ENCODE results near the gene PTK7. TPM values are rescaled to one million over a fixed set of nuclear protein-coding genes. Genes with fewer than 3 reads are reported as not detected.

Gene PTK7
- total RNA-seq, 1 experiment from 2014 or later: 105 TPM

DNA sequence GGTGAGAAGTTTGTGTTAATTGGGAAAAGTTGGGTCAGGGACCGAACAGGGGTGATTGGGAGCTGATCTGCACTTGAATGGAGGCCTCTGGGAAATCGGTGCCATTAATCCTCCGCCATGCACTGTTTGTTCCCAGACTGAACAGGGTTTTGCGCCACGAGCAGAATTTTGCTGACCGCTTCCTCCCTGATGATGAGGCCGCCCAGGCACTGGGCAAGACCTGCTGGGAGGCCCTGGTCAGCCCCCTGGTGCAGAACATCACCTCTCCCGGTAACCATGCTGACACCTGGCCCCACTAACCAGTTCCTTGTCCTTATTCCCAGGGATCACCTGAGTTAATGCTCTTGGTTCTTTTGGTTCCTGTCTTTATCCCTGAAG lies 127.6 kb downstream of the PTK7 start:
- BruUV-seq (replicated peaks): TSS peak; percentile 7
- CTCF ChIA-PET: no interaction called here
- RAD21 ChIA-PET (ENCODE audit: low non-redundant PET in 1 of 2, low total read pairs in 2 of 2, uncharacterized antibody in 2 of 2, unreplicated experiment in 2 of 2): no interaction called here
- Histone ChIP-seq H3K4me2 (ENCODE audit: low read length) (no peak overlapping the region), H3K27me3 (ENCODE audit: insufficient read depth, low read length) (no peaks in the 10 kb centered on the region), H3K27ac (ENCODE audit: low read depth, low read length) (no peak overlapping the region), H3K36me3 (ENCODE audit: control insufficient read depth in 1 of 2, insufficient read depth in 2 of 2, low read length in 2 of 2) (no peaks in the 10 kb centered on the region; a peak in 1 of 4 replicates), H3K4me3 (replicated peaks in 1 of 2; ENCODE audit: low read depth in 1 of 2, low read length in 2 of 2) (no peak overlapping the region), H3K79me2 (ENCODE audit: insufficient read depth, low read length) (no peaks in the 10 kb centered on the region), H3K9ac (ENCODE audit: low read length) (no peak overlapping the region), H3K9me2 (ENCODE audit: insufficient read depth) (no peaks in the 10 kb centered on the region), H3K9me3 (ENCODE audit: control insufficient read depth in 1 of 2, insufficient read depth in 1 of 2, low read depth in 1 of 2, low read length in 2 of 2) (no peaks in the 10 kb centered on the region), H2AFZ (ENCODE audit: low read depth, low read length, poor library complexity, severe bottlenecking) (no peak overlapping the region), H3K4me1 (ENCODE audit: control insufficient read depth in 1 of 2, insufficient read depth in 2 of 2, low read length in 2 of 2) (no peaks in the 10 kb centered on the region), H4K20me1 (ENCODE audit: insufficient read depth) (no peaks in the 10 kb centered on the region)
- intact Hi-C loops (cut with micrococcal nuclease): no loop called here
- ATAC-seq: no peak
- POLR2A ChIA-PET: no interaction called here
- DNase-seq (ENCODE audit: low read depth, low spot score): no peak
- TF ChIP-seq SP1 (IDR thresholded peaks at IDR 0.05; ENCODE audit: low read depth): no peak
- TF ChIP-seq POLR2AphosphoS5 (IDR thresholded peaks at IDR 0.05; ENCODE audit: low read depth, low read length): no peak
- TF ChIP-seq, protein P1, sequence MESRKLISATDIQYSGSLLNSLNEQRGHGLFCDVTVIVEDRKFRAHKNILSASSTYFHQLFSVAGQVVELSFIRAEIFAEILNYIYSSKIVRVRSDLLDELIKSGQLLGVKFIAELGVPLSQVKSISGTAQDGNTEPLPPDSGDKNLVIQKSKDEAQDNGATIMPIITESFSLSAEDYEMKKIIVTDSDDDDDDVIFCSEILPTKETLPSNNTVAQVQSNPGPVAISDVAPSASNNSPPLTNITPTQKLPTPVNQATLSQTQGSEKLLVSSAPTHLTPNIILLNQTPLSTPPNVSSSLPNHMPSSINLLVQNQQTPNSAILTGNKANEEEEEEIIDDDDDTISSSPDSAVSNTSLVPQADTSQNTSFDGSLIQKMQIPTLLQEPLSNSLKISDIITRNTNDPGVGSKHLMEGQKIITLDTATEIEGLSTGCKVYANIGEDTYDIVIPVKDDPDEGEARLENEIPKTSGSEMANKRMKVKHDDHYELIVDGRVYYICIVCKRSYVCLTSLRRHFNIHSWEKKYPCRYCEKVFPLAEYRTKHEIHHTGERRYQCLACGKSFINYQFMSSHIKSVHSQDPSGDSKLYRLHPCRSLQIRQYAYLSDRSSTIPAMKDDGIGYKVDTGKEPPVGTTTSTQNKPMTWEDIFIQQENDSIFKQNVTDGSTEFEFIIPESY (IDR thresholded peaks at IDR 0.05; ENCODE audit: extremely low read depth, insufficient replicate concordance, low read length): no peak

DNA sequence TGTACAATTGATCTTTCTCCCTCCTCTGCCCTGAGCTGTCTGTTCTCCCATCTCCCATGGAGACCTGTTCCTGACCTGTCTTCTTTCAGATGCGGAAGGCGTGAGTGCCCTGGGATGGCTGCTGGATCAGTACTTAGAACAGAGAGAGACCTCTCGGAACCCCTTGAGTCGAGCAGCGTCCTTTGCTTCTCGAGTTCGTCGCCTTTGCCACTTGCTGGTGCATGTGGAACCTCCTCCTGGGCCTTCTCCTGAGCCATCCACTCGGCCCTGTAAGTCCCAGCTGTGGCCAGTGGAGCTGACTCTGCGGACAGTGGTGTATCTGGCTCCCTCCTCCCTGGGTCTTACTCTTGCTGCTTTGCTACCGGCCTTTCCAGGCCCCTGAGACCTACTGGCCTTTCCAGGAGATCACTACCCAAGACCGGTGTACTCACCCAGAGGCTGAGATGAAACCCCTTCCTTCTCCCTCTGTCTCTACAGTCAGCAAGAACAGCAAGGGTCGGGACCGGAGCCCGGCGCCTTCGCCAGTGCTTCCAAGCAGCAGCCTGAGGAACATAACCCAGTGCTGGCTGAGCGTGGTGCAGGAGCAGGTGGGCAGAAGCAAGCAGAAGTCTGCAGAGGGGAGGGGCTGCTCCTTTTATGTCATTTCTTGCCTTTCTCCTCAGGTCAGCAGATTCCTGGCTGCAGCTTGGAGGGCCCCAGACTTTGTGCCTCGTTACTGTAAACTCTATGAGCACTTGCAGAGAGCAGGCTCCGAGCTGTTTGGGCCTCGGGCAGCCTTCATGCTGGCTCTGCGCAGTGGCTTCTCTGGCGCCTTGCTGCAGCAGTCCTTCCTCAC lies 128.4 kb downstream of the PTK7 start:
- BruUV-seq (replicated peaks): no TSS peak
- ATAC-seq: no peak
- RAD21 ChIA-PET (ENCODE audit: low non-redundant PET in 1 of 2, low total read pairs in 2 of 2, uncharacterized antibody in 2 of 2, unreplicated experiment in 2 of 2): no interaction called here
- H3K9me2 ChIP-seq (ENCODE audit: insufficient read depth): no peaks in the 10 kb centered on the region
- no peaks in the 10 kb centered on the region for H3K79me2 ChIP-seq (ENCODE audit: insufficient read depth, low read length)
- no peaks in the 10 kb centered on the region for H4K20me1 ChIP-seq (ENCODE audit: insufficient read depth)
- intact Hi-C loops (cut with micrococcal nuclease): no loop called here
- CTCF ChIA-PET: no interaction called here
- no peak overlapping the region for H3K4me2 ChIP-seq (ENCODE audit: low read length)
- no peaks in the 10 kb centered on the region for H3K9me3 ChIP-seq (ENCODE audit: control insufficient read depth in 1 of 2, insufficient read depth in 1 of 2, low read depth in 1 of 2, low read length in 2 of 2)
- no peak overlapping the region for H2AFZ ChIP-seq (ENCODE audit: low read depth, low read length, poor library complexity, severe bottlenecking)
- no peak for DNase-seq (ENCODE audit: low read depth, low spot score)
- no peaks in the 10 kb centered on the region for H3K27me3 ChIP-seq (ENCODE audit: insufficient read depth, low read length)
- POLR2A ChIA-PET: no interaction called here
- no peaks in the 10 kb centered on the region; a peak in 1 of 4 replicates for H3K36me3 ChIP-seq (ENCODE audit: control insufficient read depth in 1 of 2, insufficient read depth in 2 of 2, low read length in 2 of 2)
- H3K4me1 ChIP-seq (ENCODE audit: control insufficient read depth in 1 of 2, insufficient read depth in 2 of 2, low read length in 2 of 2): no peaks in the 10 kb centered on the region
- H3K9ac ChIP-seq (ENCODE audit: low read length): no peak overlapping the region
- no peak overlapping the region for H3K4me3 ChIP-seq (replicated peaks in 1 of 2; ENCODE audit: low read depth in 1 of 2, low read length in 2 of 2)
- no peak overlapping the region for H3K27ac ChIP-seq (ENCODE audit: low read depth, low read length)
- TF ChIP-seq SIN3A (IDR thresholded peaks at IDR 0.05; ENCODE audit: low read depth) (no peak), TCF7L2 (IDR thresholded peaks at IDR 0.05; ENCODE audit: borderline replicate concordance, extremely low read depth, insufficient read depth, insufficient read length) (no peak), RAD21 (IDR thresholded peaks at IDR 0.05; ENCODE audit: low read depth) (no peak), ELF1 (IDR thresholded peaks at IDR 0.05; ENCODE audit: borderline replicate concordance, low read depth) (no peak), SRF (IDR thresholded peaks at IDR 0.05; ENCODE audit: low read depth) (no peak)
- TF ChIP-seq, protein P2, sequence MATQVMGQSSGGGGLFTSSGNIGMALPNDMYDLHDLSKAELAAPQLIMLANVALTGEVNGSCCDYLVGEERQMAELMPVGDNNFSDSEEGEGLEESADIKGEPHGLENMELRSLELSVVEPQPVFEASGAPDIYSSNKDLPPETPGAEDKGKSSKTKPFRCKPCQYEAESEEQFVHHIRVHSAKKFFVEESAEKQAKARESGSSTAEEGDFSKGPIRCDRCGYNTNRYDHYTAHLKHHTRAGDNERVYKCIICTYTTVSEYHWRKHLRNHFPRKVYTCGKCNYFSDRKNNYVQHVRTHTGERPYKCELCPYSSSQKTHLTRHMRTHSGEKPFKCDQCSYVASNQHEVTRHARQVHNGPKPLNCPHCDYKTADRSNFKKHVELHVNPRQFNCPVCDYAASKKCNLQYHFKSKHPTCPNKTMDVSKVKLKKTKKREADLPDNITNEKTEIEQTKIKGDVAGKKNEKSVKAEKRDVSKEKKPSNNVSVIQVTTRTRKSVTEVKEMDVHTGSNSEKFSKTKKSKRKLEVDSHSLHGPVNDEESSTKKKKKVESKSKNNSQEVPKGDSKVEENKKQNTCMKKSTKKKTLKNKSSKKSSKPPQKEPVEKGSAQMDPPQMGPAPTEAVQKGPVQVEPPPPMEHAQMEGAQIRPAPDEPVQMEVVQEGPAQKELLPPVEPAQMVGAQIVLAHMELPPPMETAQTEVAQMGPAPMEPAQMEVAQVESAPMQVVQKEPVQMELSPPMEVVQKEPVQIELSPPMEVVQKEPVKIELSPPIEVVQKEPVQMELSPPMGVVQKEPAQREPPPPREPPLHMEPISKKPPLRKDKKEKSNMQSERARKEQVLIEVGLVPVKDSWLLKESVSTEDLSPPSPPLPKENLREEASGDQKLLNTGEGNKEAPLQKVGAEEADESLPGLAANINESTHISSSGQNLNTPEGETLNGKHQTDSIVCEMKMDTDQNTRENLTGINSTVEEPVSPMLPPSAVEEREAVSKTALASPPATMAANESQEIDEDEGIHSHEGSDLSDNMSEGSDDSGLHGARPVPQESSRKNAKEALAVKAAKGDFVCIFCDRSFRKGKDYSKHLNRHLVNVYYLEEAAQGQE (IDR thresholded peaks at IDR 0.05; ENCODE audit: low read depth): no peak
- TF ChIP-seq, protein P3, sequence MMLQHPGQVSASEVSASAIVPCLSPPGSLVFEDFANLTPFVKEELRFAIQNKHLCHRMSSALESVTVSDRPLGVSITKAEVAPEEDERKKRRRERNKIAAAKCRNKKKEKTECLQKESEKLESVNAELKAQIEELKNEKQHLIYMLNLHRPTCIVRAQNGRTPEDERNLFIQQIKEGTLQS (IDR thresholded peaks at IDR 0.05): no peak
- TF ChIP-seq, protein P4, sequence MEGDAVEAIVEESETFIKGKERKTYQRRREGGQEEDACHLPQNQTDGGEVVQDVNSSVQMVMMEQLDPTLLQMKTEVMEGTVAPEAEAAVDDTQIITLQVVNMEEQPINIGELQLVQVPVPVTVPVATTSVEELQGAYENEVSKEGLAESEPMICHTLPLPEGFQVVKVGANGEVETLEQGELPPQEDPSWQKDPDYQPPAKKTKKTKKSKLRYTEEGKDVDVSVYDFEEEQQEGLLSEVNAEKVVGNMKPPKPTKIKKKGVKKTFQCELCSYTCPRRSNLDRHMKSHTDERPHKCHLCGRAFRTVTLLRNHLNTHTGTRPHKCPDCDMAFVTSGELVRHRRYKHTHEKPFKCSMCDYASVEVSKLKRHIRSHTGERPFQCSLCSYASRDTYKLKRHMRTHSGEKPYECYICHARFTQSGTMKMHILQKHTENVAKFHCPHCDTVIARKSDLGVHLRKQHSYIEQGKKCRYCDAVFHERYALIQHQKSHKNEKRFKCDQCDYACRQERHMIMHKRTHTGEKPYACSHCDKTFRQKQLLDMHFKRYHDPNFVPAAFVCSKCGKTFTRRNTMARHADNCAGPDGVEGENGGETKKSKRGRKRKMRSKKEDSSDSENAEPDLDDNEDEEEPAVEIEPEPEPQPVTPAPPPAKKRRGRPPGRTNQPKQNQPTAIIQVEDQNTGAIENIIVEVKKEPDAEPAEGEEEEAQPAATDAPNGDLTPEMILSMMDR (IDR thresholded peaks at IDR 0.05 in 2 of 3, conservative IDR thresholded peaks at IDR 0.05 in 1 of 3; ENCODE audit: borderline replicate concordance in 1 of 3, insufficient read depth in 1 of 3, low read depth in 2 of 3, low read length in 2 of 3): no peak
